ENCODE measurements around the gene PNPLA2.
A peak's percentile ranks its signal among the peaks of the same experiment; 100 is the strongest.

The PNPLA2 gene

GRCh38 chr11:786235-787083 lies 32.3 kb upstream of the PNPLA2 start:
- DNase-seq (ENCODE audit: low read depth in 3 of 3) = no peak

GRCh38 chr11:787084-787675 lies 31.5 kb upstream of the PNPLA2 start:
- no peak for DNase-seq (ENCODE audit: low read depth in 3 of 3)

- DNase-seq (ENCODE audit: low read depth in 3 of 3) = no peak
These were observed 30.6 kb upstream of the PNPLA2 start for GRCh38 chr11:788009-788640.

GRCh38 chr11:788953-789940 lies 29.5 kb upstream of the PNPLA2 start:
- no peak for DNase-seq (ENCODE audit: low read depth in 3 of 3)

- DNase-seq (ENCODE audit: low read depth in 3 of 3) = peak in 1 of 3 donors; percentile 63
These were observed 28.8 kb upstream of the PNPLA2 start, which contains the start of gene CEND1 for GRCh38 chr11:789943-790342. TSS of gene CEND1 (minus strand) at chr11:790090. CDS start at chr11:788576, 1,514 bp downstream.

- DNase-seq (ENCODE audit: low read depth in 3 of 3) = no peak
These were observed 27.8 kb upstream of the PNPLA2 start for GRCh38 chr11:790721-791564.

- no peak for DNase-seq (ENCODE audit: low read depth in 3 of 3)
These were observed 26.8 kb upstream of the PNPLA2 start for GRCh38 chr11:791658-792534.

- DNase-seq (ENCODE audit: low read depth in 3 of 3) = no peak
These were observed 26.2 kb upstream of the PNPLA2 start for GRCh38 chr11:792535-792821.

- no peak for DNase-seq (ENCODE audit: low read depth in 3 of 3)
These were observed 25.8 kb upstream of the PNPLA2 start for GRCh38 chr11:792873-793272.

GRCh38 chr11:793556-793955 lies 25.2 kb upstream of the PNPLA2 start:
- DNase-seq (ENCODE audit: low read depth in 3 of 3) = no peak

- DNase-seq (ENCODE audit: low read depth in 3 of 3) = no peak
These were observed 24.5 kb upstream of the PNPLA2 start for GRCh38 chr11:794013-794765.

GRCh38 chr11:794766-795633 lies 23.7 kb upstream of the PNPLA2 start:
- DNase-seq (ENCODE audit: low read depth in 3 of 3) = no peak

- DNase-seq (ENCODE audit: low read depth in 3 of 3) = peak; percentile 77 to 84 (median 83)
These were observed 22.8 kb upstream of the PNPLA2 start for GRCh38 chr11:795634-796564.

- DNase-seq (ENCODE audit: low read depth in 3 of 3) = no peak
These were observed 22.0 kb upstream of the PNPLA2 start for GRCh38 chr11:796565-797295.

- peak in 2 of 3 donors; percentile 71 to 73 for DNase-seq (ENCODE audit: low read depth in 3 of 3)
These were observed 21.2 kb upstream of the PNPLA2 start for GRCh38 chr11:797296-798092.

Data from stimulated activated CD4-positive, alpha-beta T cell treated with anti-CD3 and anti-CD28 coated beads, TNF-alpha, amount 100 ng/mL, for 48 hours (primary cell).